ENCODE data around the gene CFDP1. TPM values are rescaled to one million over a fixed set of nuclear protein-coding genes. Genes with fewer than 3 reads are reported as not detected.

Gene CFDP1
- total RNA-seq, 1 experiment from 2014 or later = 50.3 TPM

DNA sequence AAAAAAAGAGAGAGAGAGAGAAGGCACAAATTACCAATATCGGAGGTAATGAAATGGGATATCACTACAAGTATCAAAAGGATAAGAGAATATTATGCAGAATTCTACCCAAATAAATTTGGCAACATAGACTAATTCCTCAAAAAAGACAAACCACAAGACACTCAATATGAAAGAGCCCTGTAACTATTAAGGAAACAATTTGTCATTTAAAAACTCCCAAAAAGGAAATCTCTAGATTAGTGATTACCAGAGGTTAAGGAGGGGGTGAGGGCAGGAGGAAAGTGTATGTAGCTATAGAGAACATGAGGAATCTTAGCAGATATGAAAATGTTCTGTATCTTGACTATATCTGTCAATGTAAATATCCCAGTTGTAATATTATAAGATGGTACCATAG, 54.0 kb downstream of the CFDP1 start:
- H3K27ac ChIP-seq = no peak overlapping the region
- no peaks in the 10 kb centered on the region for H3K9me3 ChIP-seq (replicated peaks)

DNA sequence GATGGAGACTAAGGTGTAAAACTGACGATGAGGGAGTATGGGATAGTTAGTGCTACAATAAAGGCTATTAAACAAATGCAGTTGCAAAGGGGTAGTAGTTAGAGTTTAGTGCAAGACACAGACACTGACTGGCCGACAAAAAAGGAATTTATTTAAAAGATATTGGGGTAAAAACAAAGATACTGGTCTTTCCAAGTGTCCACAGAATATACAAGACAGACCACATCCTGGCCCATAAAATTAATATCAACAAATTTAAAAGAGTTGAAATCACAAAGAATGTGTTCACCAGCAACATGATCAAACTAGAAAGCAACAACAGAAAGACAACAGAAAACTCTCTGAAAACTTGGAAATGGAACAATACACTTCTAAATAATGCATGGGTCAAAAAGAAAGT, 54.7 kb downstream of the CFDP1 start:
- no peak for DNase-seq

More for the DNA sequence above, 54.0 kb downstream of the CFDP1 start:
- Histone ChIP-seq H3K27me3 (no peaks in the 10 kb centered on the region), H3K36me3 (no peaks in the 10 kb centered on the region), H3K4me3 (no peak overlapping the region), H3K4me1 (no peaks in the 10 kb centered on the region)
- no peak for DNase-seq

DNA sequence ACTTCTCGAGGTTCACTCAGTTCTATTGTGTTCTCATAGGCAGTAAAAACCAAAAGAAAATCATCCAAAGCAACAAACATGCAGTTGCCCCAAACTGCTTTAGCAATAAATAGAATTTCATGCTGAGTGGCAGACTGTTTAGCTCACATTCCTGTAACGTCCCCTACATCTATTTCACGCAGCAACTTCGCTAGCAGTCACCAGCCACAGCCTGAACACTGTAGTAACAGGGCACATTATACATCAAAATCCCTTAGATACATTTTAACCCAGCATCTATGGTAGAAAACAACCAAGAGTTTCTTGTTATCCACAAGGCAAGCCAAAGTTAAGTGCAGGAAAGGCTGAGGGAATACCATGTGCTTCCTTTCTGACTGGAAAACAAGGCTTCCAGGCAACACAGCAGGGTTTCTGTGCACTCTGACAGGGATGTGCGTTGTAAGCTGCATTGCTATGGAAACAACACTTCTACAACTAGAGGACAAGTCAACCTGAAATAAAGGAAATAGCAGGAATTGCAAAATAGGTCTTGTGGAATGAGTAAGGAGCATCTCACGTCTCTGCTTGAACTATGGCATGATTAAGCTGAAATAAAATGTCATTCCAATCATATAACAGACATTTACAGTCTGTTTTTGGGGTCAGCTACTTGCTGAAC, 55.4 kb downstream of the CFDP1 start:
- Histone ChIP-seq H3K9me3 (replicated peaks) (no peaks in the 10 kb centered on the region), H3K4me3 (no peak overlapping the region), H3K36me3 (no peaks in the 10 kb centered on the region), H3K27me3 (no peaks in the 10 kb centered on the region), H3K4me1 (no peaks in the 10 kb centered on the region), H3K27ac (no peak overlapping the region)
- no peak for DNase-seq

More for the DNA sequence above, 54.7 kb downstream of the CFDP1 start:
- H3K4me3 ChIP-seq = no peak overlapping the region
- H3K27me3 ChIP-seq = no peaks in the 10 kb centered on the region
- H3K4me1 ChIP-seq = no peaks in the 10 kb centered on the region
- H3K9me3 ChIP-seq (replicated peaks) = no peaks in the 10 kb centered on the region
- H3K27ac ChIP-seq = no peak overlapping the region
- H3K36me3 ChIP-seq = no peaks in the 10 kb centered on the region

DNA sequence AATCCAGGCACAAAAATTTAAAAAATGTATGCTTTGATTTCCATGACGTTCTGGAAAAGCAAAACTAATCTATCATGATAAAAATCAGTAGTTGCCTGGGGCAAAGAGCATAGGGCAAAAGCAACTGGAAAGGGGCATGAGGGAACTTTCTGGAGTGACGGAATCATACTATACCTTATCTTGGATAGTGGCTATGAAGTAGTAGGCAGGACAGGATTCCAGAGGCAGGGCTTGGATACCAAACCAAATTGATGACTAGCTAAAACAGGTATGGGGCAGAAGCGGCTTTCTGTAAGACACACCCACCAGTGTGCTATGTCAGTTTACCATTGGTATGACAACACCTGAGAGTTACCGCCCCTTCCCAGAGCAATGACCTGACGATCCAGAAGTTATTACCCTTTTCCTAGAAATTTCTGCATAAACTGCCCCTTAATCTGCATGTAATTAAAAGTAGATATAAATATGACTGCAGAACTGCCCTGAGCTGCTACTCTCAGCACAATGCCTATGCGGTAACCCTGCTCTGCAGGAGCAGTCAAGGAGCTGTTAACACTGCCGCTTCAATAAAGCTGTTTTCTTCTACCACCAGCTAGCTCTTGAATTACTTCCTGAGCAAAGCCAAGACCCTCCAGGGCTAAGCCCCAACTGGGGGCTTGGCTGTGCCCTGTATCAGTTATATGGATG, 56.7 kb downstream of the CFDP1 start:
- no peak overlapping the region for H3K27ac ChIP-seq
- H3K4me3 ChIP-seq = no peak overlapping the region
- H3K9me3 ChIP-seq (replicated peaks) = no peaks in the 10 kb centered on the region
- no peak for DNase-seq
- no peaks in the 10 kb centered on the region for H3K27me3 ChIP-seq
- no peaks in the 10 kb centered on the region for H3K36me3 ChIP-seq
- H3K4me1 ChIP-seq = no peaks in the 10 kb centered on the region

DNA sequence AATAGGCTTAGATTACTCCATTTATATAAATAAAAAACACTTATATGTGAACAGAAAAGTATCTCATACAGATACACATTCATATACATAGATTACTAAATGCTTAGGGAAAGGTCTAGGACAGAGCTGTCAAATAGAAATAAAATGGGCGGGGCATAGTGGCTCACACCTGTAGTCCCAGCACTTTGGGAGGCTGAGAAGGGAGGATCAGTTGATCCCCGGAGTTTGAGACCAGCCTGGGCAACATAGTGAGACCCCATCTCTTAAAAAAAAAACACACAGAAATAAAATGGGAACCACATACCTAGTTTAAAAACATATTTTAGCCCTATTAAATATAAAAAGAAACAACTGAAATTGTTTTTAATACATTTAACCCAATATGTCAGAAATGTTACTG, 58.9 kb downstream of the CFDP1 start:
- Histone ChIP-seq H3K4me3 (no peak overlapping the region), H3K36me3 (no peaks in the 10 kb centered on the region)
- no peak for DNase-seq

DNA sequence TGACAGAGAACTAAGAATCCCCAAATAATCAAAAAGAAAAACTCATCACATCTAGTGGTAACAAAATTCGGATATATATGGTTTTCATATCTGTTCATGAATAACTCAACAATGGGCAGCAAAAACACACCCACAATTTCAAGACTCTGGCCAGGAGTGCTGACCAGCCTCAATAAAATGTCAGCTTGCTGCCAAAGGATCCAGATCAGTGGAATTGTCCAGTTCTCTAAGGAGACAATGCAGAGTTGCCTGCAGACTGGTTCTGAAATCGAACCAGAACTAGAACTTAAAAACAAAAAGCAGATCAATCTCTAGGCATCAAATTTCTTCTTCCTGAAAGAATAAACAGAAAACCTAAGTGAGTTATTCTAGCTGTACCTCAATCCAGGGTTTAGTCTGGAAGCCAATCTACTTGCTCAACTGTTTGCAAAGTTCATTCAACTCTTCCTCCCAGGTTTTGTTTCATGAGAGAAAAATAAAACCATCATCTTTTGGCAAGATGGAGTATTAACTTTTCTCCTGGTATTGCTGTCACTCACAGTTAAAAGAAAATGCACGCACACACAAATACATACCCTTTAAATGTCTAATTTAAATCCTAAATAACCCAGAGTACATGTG, 61.0 kb downstream of the CFDP1 start:
- Histone ChIP-seq H3K27me3 (no peaks in the 10 kb centered on the region), H3K36me3 (no peaks in the 10 kb centered on the region), H3K27ac (no peak overlapping the region), H3K9me3 (replicated peaks) (no peaks in the 10 kb centered on the region), H3K4me1 (no peaks in the 10 kb centered on the region), H3K4me3 (no peak overlapping the region)
- DNase-seq = no peak

More for the DNA sequence above, 58.9 kb downstream of the CFDP1 start:
- Histone ChIP-seq H3K27me3 (no peaks in the 10 kb centered on the region), H3K9me3 (replicated peaks) (no peaks in the 10 kb centered on the region), H3K4me1 (no peaks in the 10 kb centered on the region), H3K27ac (no peak overlapping the region)

DNA sequence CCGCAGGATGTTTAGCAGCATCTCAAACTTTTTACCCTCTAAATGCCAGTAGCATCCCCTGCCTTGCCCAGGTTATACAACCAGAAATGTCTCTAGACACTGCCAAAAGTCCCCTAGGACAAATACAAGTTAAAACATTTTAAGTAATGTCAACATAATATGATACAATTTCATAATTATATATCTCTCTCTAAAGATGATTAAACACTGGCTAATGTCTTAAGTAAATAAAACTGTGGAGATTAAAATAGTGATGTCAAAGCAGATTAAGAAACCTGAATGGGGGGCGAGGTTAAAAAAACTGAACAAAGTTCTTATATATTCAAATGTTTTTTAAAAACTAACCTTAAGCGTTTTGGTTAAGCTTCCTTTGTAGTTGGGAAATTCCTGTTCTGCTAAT, 62.1 kb downstream of the CFDP1 start:
- DNase-seq = no peak
- H3K36me3 ChIP-seq = no peaks in the 10 kb centered on the region
- H3K4me3 ChIP-seq = no peak overlapping the region
- H3K9me3 ChIP-seq (replicated peaks) = no peaks in the 10 kb centered on the region
- no peak overlapping the region for H3K27ac ChIP-seq
- H3K27me3 ChIP-seq = no peaks in the 10 kb centered on the region
- H3K4me1 ChIP-seq = no peaks in the 10 kb centered on the region

DNA sequence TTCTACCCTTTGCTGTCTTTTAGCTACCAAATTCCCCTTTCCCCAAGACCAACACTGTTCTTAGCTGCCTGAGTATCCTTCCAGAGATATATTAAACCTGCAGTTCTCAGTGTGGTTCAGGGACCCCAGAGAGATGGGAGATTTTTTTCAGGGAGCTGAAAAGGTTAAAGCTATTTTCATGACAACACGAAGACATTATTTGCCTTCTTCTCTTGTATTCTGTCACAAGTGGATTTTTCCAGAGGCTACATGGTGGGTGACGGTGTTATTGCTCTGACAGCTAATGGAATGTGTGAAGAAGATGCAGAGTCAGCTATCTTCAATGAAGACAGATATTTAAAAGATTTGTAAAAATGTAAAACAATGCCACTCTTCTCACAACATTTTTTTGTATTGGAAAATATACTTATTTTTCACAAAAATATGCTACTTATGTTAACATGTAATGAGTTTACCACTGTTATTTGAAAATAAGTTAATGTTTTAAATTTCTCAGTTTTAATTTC, 69.0 kb downstream of the CFDP1 start:
- Histone ChIP-seq H3K36me3 (no peaks in the 10 kb centered on the region), H3K9me3 (replicated peaks) (no peaks in the 10 kb centered on the region), H3K27ac (no peak overlapping the region), H3K4me1 (no peaks in the 10 kb centered on the region), H3K27me3 (no peaks in the 10 kb centered on the region), H3K4me3 (no peak overlapping the region)
- no peak for DNase-seq

DNA sequence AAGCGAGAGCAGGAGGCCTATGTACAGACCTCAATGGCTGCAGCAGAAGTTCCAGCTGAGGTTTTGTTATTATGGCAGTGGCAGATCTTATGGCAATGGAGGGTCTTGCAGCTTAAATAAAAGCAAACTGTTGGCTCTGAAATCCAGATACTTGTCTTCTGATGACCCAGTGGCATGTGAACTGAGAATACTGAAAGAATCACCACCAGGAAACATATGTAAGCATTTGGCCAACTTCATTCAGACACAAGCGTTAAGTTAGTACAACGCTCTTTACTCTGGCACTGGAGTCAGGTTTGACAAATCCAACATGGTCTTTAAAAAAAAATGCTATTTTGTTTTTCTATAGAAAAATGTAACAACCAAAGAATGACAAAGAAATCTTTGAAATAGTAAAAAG, 70.5 kb downstream of the CFDP1 start:
- H3K4me1 ChIP-seq = no peaks in the 10 kb centered on the region
- H3K4me3 ChIP-seq = no peak overlapping the region
- H3K9me3 ChIP-seq (replicated peaks) = no peaks in the 10 kb centered on the region
- no peaks in the 10 kb centered on the region for H3K27me3 ChIP-seq
- no peak overlapping the region for H3K27ac ChIP-seq
- no peaks in the 10 kb centered on the region for H3K36me3 ChIP-seq
- DNase-seq = no peak

DNA sequence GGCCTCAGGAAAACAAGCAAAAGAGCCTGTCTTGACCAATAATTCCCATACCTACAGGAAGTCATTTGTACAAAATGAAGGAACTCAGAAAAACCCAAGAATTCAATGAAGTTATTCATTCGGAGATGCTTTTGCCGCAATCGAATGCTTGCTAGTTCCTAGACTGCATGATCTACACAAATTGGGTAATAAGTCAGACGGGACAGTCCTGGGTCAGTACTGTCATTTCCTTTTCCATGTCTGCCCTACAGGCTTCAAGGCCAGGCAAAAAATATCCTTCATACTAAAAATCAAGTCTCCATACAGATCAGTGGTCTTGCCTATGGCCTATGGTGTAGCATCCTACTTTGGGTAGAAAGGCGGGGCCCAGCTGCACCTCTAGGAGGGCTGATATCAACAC, 71.4 kb downstream of the CFDP1 start:
- Histone ChIP-seq H3K9me3 (replicated peaks) (no peaks in the 10 kb centered on the region), H3K27ac (no peak overlapping the region), H3K4me3 (no peak overlapping the region), H3K4me1 (no peaks in the 10 kb centered on the region), H3K27me3 (no peaks in the 10 kb centered on the region), H3K36me3 (no peaks in the 10 kb centered on the region)
- no peak for DNase-seq

DNA sequence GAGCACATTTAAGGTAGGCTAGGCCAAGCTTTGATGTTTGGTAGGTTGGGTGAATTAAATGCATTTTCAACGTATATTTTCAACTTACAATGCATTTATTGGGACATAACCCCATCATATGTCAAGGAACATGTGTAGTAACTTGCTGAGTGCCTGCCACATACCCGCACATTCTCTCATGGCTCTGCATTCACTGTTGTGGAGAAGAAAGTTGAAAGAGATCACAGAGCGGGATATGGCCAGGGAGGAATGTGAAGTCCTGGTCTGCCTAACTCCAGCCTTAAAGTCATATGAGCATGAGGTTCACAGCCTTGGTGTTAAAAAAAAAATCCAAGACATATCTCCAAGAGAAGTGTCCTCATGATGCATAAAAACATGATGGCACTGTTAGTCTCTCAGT, 79.1 kb downstream of the CFDP1 start:
- Histone ChIP-seq H3K27me3 (no peaks in the 10 kb centered on the region), H3K9me3 (replicated peaks) (no peaks in the 10 kb centered on the region), H3K4me1 (no peaks in the 10 kb centered on the region), H3K36me3 (no peaks in the 10 kb centered on the region), H3K4me3 (no peak overlapping the region), H3K27ac (no peak overlapping the region)
- DNase-seq = no peak

DNA sequence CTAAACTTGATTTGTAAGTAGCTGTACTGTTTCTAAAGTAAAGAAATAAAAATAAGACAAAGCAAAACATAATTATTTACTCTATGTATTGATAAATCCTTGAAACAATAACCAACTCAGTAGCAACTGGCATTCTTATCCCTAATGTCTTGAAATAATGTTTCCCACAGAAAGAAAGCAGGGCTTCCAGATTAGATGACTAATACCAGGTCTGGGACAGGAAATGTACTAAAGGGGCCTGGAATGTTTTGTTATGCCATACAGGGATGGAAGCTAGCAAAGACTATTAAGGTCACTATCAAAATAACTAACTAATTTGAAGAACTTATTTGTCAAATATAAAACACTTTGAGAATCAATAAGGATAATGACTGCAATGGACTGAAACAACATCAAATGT, 82.1 kb downstream of the CFDP1 start:
- Histone ChIP-seq H3K36me3 (no peaks in the 10 kb centered on the region), H3K4me3 (no peak overlapping the region), H3K9me3 (replicated peaks) (no peaks in the 10 kb centered on the region), H3K27me3 (no peaks in the 10 kb centered on the region), H3K27ac (no peak overlapping the region), H3K4me1 (no peaks in the 10 kb centered on the region)
- DNase-seq = peak in 1 of 2 experiments; percentile 8

DNA sequence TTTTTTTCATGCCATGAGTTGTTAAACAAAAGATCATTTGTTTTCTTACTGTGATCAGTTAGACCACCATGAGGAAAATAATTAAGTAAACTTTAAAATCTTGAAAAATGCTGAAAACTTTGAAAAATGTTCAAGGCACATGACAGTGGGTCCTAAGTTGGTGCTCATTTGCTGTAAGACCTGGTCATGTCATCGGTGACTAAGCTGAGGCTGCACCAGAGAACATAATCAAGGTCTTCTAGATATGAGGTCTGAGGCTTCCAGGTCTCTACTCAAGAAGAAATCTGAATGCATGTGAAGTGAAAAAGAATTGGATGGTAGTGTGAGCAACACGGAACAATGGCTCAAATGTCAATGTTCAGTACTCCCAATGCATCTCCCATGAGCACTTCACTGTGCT, 87.6 kb downstream of the CFDP1 start:
- Histone ChIP-seq H3K9me3 (replicated peaks) (no peaks in the 10 kb centered on the region), H3K36me3 (no peaks in the 10 kb centered on the region), H3K27me3 (no peaks in the 10 kb centered on the region), H3K4me3 (no peak overlapping the region), H3K27ac (no peak overlapping the region), H3K4me1 (no peaks in the 10 kb centered on the region)
- no peak for DNase-seq

DNA sequence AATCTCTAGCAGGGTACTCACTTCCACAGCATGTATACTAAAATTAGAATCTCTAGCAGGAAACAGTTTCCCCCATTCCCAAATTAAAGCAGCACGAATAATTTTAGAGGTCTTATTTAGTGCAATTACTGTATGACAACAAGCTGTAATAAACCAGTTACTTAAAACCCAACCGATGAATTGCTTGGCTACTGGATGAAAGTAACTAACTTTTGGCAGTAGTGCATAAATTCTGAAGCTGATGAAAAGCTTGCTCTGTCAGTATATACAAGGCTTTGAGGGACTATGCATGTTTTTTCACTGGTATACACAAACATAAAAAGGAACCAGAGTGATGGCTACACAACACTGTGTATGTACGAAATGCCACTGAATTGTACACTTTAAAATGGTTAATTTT, 89.4 kb downstream of the CFDP1 start:
- H3K27me3 ChIP-seq = no peaks in the 10 kb centered on the region
- H3K27ac ChIP-seq = no peak overlapping the region
- H3K4me3 ChIP-seq = no peak overlapping the region
- H3K9me3 ChIP-seq (replicated peaks) = no peaks in the 10 kb centered on the region
- no peak for DNase-seq
- no peaks in the 10 kb centered on the region for H3K4me1 ChIP-seq
- no peaks in the 10 kb centered on the region for H3K36me3 ChIP-seq

DNA sequence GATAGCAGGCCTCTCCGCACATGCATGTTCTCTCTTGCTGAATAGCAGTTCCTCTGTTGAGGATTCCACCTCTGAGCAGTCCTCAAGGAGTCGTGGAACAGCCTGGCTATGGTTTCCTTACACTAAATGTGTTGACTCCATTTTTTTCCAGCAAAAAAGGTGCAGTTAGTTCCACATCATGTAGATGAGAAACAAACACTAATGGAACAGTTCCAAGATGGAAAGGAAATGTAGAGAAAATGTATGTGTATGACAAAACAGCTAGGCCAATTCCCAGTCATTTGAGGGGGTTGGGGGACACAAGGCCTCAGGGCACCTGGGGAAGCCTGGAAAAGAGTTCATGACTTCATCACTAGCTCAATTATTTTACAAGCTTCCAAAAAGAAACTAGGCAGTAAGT, 90.0 kb downstream of the CFDP1 start:
- no peaks in the 10 kb centered on the region for H3K36me3 ChIP-seq
- no peaks in the 10 kb centered on the region for H3K9me3 ChIP-seq (replicated peaks)
- H3K4me1 ChIP-seq = no peaks in the 10 kb centered on the region
- no peaks in the 10 kb centered on the region for H3K27me3 ChIP-seq
- no peak overlapping the region for H3K27ac ChIP-seq
- DNase-seq = no peak
- no peak overlapping the region for H3K4me3 ChIP-seq
